ENCODE measurements around the gene LTBP1. TPM values are rescaled to one million over a fixed set of nuclear protein-coding genes. Genes with fewer than 3 reads are reported as not detected.

The LTBP1 gene
- total RNA-seq, 1 donor from 2014 or later: 102 TPM

DNA sequence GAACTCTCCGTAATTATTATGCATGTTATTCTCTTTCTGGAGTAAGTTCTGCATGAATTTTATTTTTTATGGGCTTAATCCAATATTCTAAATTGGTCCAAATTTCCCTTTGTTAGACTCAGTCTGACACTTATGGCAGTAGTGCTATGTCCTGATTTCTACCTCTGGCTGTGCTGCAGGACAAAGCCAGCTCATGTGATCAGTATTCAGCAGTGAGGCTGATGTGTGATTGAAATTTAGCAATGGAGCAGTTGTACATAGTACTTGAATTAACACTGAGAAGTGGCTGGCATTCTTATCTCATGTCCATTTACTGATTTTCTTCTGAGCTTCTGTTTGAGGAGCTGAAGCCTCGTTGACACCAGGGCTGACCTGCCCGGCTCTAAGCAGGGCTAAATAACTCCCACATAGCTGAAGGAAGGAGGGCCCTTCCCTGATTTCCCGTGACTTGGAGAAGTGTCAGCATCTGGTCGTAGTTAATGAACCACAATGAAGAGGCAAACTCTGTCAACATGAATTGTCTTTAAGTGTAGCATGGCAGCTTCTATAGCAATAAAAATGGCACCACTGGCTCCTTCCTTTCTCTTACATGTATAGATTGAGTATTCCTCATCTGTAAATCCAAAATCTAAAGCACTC is 370.7 kb downstream of the LTBP1 start:
- no peaks in the 10 kb centered on the region for H3K27me3 Mint-ChIP-seq (ENCODE audit: unreplicated experiment)
- no peak for DNase-seq (ENCODE audit: extremely low spot score, unreplicated experiment)
- H3K4me3 Mint-ChIP-seq (ENCODE audit: unreplicated experiment): no peak overlapping the region
- no peak overlapping the region for H3K27ac Mint-ChIP-seq (ENCODE audit: unreplicated experiment)
- H3K9me3 Mint-ChIP-seq (ENCODE audit: unreplicated experiment): no peaks in the 10 kb centered on the region
- peaks cover 22% of the 10 kb centered on the region for H3K36me3 Mint-ChIP-seq (ENCODE audit: unreplicated experiment)
- TF ChIP-seq, protein P1, sequence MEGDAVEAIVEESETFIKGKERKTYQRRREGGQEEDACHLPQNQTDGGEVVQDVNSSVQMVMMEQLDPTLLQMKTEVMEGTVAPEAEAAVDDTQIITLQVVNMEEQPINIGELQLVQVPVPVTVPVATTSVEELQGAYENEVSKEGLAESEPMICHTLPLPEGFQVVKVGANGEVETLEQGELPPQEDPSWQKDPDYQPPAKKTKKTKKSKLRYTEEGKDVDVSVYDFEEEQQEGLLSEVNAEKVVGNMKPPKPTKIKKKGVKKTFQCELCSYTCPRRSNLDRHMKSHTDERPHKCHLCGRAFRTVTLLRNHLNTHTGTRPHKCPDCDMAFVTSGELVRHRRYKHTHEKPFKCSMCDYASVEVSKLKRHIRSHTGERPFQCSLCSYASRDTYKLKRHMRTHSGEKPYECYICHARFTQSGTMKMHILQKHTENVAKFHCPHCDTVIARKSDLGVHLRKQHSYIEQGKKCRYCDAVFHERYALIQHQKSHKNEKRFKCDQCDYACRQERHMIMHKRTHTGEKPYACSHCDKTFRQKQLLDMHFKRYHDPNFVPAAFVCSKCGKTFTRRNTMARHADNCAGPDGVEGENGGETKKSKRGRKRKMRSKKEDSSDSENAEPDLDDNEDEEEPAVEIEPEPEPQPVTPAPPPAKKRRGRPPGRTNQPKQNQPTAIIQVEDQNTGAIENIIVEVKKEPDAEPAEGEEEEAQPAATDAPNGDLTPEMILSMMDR (IDR thresholded peaks at IDR 0.05): no peak
- peaks cover 33% of the 10 kb centered on the region for H3K4me1 Mint-ChIP-seq (ENCODE audit: unreplicated experiment)

DNA sequence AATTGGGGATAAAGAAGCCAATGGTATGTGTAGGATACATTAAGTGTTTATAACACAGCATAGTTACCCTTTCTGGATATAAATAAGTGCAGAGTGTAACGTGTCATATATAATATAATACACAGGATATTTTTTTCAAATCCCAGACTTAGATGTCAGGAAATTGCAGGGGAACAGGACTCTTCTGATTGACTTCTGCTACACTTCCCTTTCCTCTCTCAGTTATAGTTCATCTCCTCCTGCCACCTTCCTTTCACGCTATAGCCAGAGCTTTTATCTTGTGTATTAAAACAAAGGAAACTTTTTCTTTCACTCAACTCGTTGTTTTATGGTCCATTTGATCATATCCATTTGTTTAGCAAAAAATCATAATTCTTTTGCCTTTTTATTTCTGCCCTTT is 371.7 kb downstream of the LTBP1 start:
- Mint-ChIP-seq H3K9me3 (ENCODE audit: unreplicated experiment) (no peaks in the 10 kb centered on the region), H3K4me1 (ENCODE audit: unreplicated experiment) (peaks cover 31% of the 10 kb centered on the region), H3K36me3 (ENCODE audit: unreplicated experiment) (peaks cover 13% of the 10 kb centered on the region), H3K27ac (ENCODE audit: unreplicated experiment) (no peak overlapping the region), H3K27me3 (ENCODE audit: unreplicated experiment) (no peaks in the 10 kb centered on the region), H3K4me3 (ENCODE audit: unreplicated experiment) (no peak overlapping the region)
- TF ChIP-seq, protein P1 (IDR thresholded peaks at IDR 0.05): no peak
- no peak for DNase-seq (ENCODE audit: extremely low spot score, unreplicated experiment)

DNA sequence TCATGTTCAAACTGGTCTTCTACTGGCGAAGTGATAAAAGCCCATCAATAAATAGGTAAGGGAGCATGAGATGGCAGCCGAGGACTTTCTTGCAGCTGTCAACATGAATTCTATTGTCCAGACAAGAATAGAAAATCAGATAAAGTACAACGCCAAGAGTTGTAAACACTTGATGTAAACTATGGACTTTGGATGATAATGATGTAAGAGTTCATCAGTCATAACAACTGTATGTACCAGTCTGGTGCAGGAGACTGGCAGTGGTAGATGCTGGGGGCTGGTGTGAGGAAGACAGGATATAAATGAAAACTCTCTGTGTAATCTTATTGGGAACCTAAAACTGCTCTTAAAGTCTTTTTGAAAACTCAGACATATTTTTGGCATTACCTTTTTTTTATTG is 373.8 kb downstream of the LTBP1 start:
- H3K4me1 Mint-ChIP-seq (ENCODE audit: unreplicated experiment): peaks cover 31% of the 10 kb centered on the region
- no peaks in the 10 kb centered on the region for H3K27me3 Mint-ChIP-seq (ENCODE audit: unreplicated experiment)
- H3K36me3 Mint-ChIP-seq (ENCODE audit: unreplicated experiment): peaks cover 6% of the 10 kb centered on the region
- no peak for DNase-seq (ENCODE audit: extremely low spot score, unreplicated experiment)
- no peak overlapping the region for H3K4me3 Mint-ChIP-seq (ENCODE audit: unreplicated experiment)
- peak overlapping the region; percentile 60 for H3K27ac Mint-ChIP-seq (ENCODE audit: unreplicated experiment)
- TF ChIP-seq, protein P1 (IDR thresholded peaks at IDR 0.05): no peak
- H3K9me3 Mint-ChIP-seq (ENCODE audit: unreplicated experiment): no peaks in the 10 kb centered on the region

DNA sequence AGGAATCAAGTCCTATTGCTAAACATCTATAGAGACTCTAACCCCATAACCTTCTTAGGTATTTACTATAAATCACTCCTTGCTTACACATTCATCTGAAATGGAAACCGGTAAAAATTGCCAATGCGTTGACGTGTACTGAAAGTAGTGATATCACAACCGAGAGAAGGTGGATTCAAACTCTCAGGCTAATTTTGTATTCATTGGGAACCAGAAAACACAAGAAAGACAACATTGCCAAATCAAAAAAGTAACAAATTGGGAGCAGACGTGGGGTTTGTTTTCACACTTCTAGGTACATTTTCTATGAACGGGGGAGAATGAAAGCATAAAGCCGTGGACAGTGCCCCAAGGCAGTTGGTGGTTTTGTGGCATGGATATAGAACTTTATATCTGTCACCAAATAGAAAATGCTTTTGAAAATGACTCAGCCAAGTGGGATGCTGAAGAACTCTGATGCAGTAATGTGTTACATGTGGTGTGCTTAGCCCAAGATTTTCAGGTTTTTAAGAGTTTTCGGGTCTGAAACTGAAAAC is 374.6 kb downstream of the LTBP1 start:
- H3K4me1 Mint-ChIP-seq (ENCODE audit: unreplicated experiment): peaks cover 30% of the 10 kb centered on the region
- peaks cover 3% of the 10 kb centered on the region for H3K36me3 Mint-ChIP-seq (ENCODE audit: unreplicated experiment)
- H3K27me3 Mint-ChIP-seq (ENCODE audit: unreplicated experiment): no peaks in the 10 kb centered on the region
- DNase-seq (ENCODE audit: extremely low spot score, unreplicated experiment): no peak
- H3K9me3 Mint-ChIP-seq (ENCODE audit: unreplicated experiment): no peaks in the 10 kb centered on the region
- TF ChIP-seq, protein P1 (IDR thresholded peaks at IDR 0.05): no peak
- H3K27ac Mint-ChIP-seq (ENCODE audit: unreplicated experiment): peak overlapping the region; percentile 60
- no peak overlapping the region for H3K4me3 Mint-ChIP-seq (ENCODE audit: unreplicated experiment)

DNA sequence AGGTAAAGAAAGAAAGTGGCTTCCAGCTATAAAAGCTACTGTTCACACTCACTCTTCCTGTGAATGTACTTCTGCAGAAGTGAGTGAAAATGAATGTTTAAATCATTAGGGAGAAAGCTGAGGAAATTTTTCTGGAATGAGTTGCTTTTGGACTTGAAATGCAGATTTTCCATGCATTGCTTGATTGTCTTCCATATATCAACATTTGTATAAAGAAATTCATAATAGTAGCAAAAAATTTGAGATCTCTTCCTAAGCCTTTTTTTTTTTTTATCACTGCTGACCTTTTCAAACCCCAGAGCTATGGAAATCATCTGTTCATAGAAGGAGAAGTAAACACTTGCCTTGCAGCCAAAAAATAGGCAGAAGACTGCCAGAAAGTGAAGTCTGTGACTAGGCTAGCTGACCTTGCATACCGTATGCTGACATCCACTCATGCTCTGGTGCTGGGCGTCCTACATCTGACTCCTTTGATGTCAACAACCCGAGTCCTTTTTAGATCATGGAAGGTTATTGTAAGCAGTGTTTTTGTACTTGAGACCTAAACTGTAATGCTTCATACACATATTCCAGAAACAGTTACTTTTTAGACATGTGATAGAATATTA is 375.2 kb downstream of the LTBP1 start:
- peaks cover 4% of the 10 kb centered on the region for H3K36me3 Mint-ChIP-seq (ENCODE audit: unreplicated experiment)
- TF ChIP-seq, protein P1 (IDR thresholded peaks at IDR 0.05): no peak
- no peaks in the 10 kb centered on the region for H3K9me3 Mint-ChIP-seq (ENCODE audit: unreplicated experiment)
- DNase-seq (ENCODE audit: extremely low spot score, unreplicated experiment): no peak
- H3K4me1 Mint-ChIP-seq (ENCODE audit: unreplicated experiment): peaks cover 29% of the 10 kb centered on the region
- H3K4me3 Mint-ChIP-seq (ENCODE audit: unreplicated experiment): no peak overlapping the region
- H3K27me3 Mint-ChIP-seq (ENCODE audit: unreplicated experiment): no peaks in the 10 kb centered on the region
- H3K27ac Mint-ChIP-seq (ENCODE audit: unreplicated experiment): peak overlapping the region; percentile 60

Data from osteocyte (in vitro differentiated cells).